DND-41 (cell line): ENCODE data around the gene KIF26A.

Experiments
- ATAC-seq: fragments of 200-7000 bp; cut with Tn5 transposase; 3 replicates; pipeline ENCODE4 v1.9.1; 2021; ENCODE audit warnings: low read depth; ENCODE audit not compliant: insufficient read depth
- DNase-seq: peaks from one replicate; pipeline ENCODE4 v3.0.0-alpha.2; 2020
- H2AFZ ChIP-seq: 2 replicates; pipeline ENCODE4 v1.6.0; 2012; ENCODE audit warnings: low read depth, low read length
- H3K27ac ChIP-seq: 2 replicates; pipeline ENCODE4 v1.5.1; 2012; ENCODE audit warnings: low read length, inconsistent platforms
- H3K27me3 ChIP-seq: fragments of 200-600 bp; sonication (generic); 2 replicates; pipeline ENCODE4 v1.6.0; 2012; ENCODE audit warnings: low read length, mild to moderate bottlenecking, inconsistent platforms; ENCODE audit not compliant: insufficient read depth, poor library complexity
- H3K36me3 ChIP-seq: 2 replicates; pipeline ENCODE4 v1.5.1; 2012; ENCODE audit warnings: low read length, inconsistent platforms; ENCODE audit not compliant: insufficient read depth
- H3K4me1 ChIP-seq: 2 replicates; pipeline ENCODE4 v1.5.1; 2012; ENCODE audit warnings: mild to moderate bottlenecking, low read length; ENCODE audit not compliant: insufficient read depth
- H3K4me2 ChIP-seq: 2 replicates; pipeline ENCODE4 v1.6.0; 2012; ENCODE audit warnings: mild to moderate bottlenecking, moderate library complexity, low read length, inconsistent platforms; ENCODE audit not compliant: insufficient read depth
- H3K4me3 ChIP-seq, 2 experiments: fragments of 200-600 bp in 1 of 2; shearing (Covaris generic) in 1 of 2; 2 replicates each; pipeline ENCODE4 v1.5.1; 2012 to 2016; ENCODE audit warnings: inconsistent platforms in 2 of 2, low read length in 2 of 2, mild to moderate bottlenecking in 2 of 2, low read depth in 1 of 2, moderate library complexity in 1 of 2
- H3K79me2 ChIP-seq: 2 replicates; pipeline ENCODE4 v1.6.0; 2012; ENCODE audit warnings: low read length, inconsistent platforms; ENCODE audit not compliant: insufficient read depth
- H3K9ac ChIP-seq: 2 replicates; pipeline ENCODE4 v1.6.0; 2012; ENCODE audit warnings: low read depth, mild to moderate bottlenecking, inconsistent platforms, low read length, moderate library complexity
- H3K9me3 ChIP-seq: 2 replicates; pipeline ENCODE4 v1.5.1; 2012; ENCODE audit warnings: low read length, moderate library complexity, mild to moderate bottlenecking, inconsistent platforms; ENCODE audit not compliant: insufficient read depth, severe bottlenecking
- H4K20me1 ChIP-seq: 2 replicates; pipeline ENCODE4 v1.6.0; 2012; ENCODE audit warnings: low read length; ENCODE audit not compliant: insufficient read depth
- CTCF ChIP-seq: IDR thresholded peaks from 2 replicates; pipeline ENCODE4 v1.5.1; 2012; ENCODE audit warnings: borderline replicate concordance, low read length, moderate library complexity, mild to moderate bottlenecking; ENCODE audit not compliant: poor library complexity, severe bottlenecking; ENCODE audit errors: extremely low read depth
- EZH2 ChIP-seq: IDR thresholded peaks from 3 replicates; pipeline ENCODE4 v1.6.1; 2012; ENCODE audit warnings: borderline replicate concordance, low read depth, mild to moderate bottlenecking, moderate library complexity, low read length, inconsistent platforms; ENCODE audit not compliant: severe bottlenecking

Gene KIF26A

GRCh38 chr14:104151026-104151381, 12.6 kb downstream of the KIF26A start:
- no peak for TF ChIP-seq CTCF
- no peak for TF ChIP-seq EZH2
- Histone ChIP-seq H4K20me1 (0 out of 2 replicates have a peak, but pooled peaks cover 2% of the 10 kb centered on the region), H3K9me3 (no peaks in the 10 kb centered on the region), H3K36me3 (no peaks in the 10 kb centered on the region), H3K4me3 (no peak overlapping the region), H3K79me2 (no peaks in the 10 kb centered on the region), H3K4me2 (no peak overlapping the region), H3K9ac (no peak overlapping the region), H3K27me3 (no peaks in the 10 kb centered on the region), H3K4me1 (no peaks in the 10 kb centered on the region), H2AFZ (no peak overlapping the region), H3K27ac (no peak overlapping the region)
- DNase-seq (no peak), ATAC-seq (no peak)

- H3K9me3 ChIP-seq = no peaks in the 10 kb centered on the region
- H2AFZ ChIP-seq = no peak overlapping the region
- H3K9ac ChIP-seq = no peak overlapping the region
- no peak for TF ChIP-seq EZH2
- TF ChIP-seq CTCF = no peak
- ATAC-seq = no peak
- 0 out of 2 replicates have a peak, but pooled peaks cover 2% of the 10 kb centered on the region for H4K20me1 ChIP-seq
- no peak for DNase-seq
- no peaks in the 10 kb centered on the region for H3K36me3 ChIP-seq
- H3K4me2 ChIP-seq = no peak overlapping the region
- no peak overlapping the region for H3K27ac ChIP-seq
- no peak overlapping the region for H3K4me3 ChIP-seq
- no peaks in the 10 kb centered on the region for H3K27me3 ChIP-seq
- no peaks in the 10 kb centered on the region for H3K79me2 ChIP-seq
- H3K4me1 ChIP-seq = no peaks in the 10 kb centered on the region
Observed at GRCh38 chr14:104151566-104152245, 13.3 kb downstream of the KIF26A start.

GRCh38 chr14:104152246-104152575, 13.8 kb downstream of the KIF26A start:
- Histone ChIP-seq H3K27ac (no peak overlapping the region), H3K4me3 (no peak overlapping the region), H3K4me1 (no peaks in the 10 kb centered on the region), H3K27me3 (no peaks in the 10 kb centered on the region), H2AFZ (no peak overlapping the region), H3K4me2 (no peak overlapping the region), H4K20me1 (0 out of 2 replicates have a peak, but pooled peaks cover 2% of the 10 kb centered on the region), H3K9ac (no peak overlapping the region), H3K79me2 (no peaks in the 10 kb centered on the region), H3K36me3 (no peaks in the 10 kb centered on the region), H3K9me3 (no peaks in the 10 kb centered on the region)
- TF ChIP-seq CTCF (no peak), EZH2 (no peak)
- ATAC-seq (no peak), DNase-seq (no peak)
